Mammary microvascular endothelial cell (primary cell): Measurements from ENCODE around the gene NUDT2. TPM values are rescaled to one million over a fixed set of nuclear protein-coding genes. Genes with fewer than 3 reads are reported as not detected.

ENCODE experiments used
- total RNA-seq: library from RNA; depleted of rRNA; stranded (reverse); fragments of >200 nt; gene quantifications from 2 replicates; pipeline ENCODE4 v1.2.3, GENCODE V29; 2015

The NUDT2 gene
- total RNA-seq = 43.4 and 48.1 TPM in 2 replicates

GRCh38 chr9:34328987-34329832 lies at the start of gene NUDT2, which contains the start of gene KIF24:
Gene NUDT2, plus strand, starts transcription at chr9:34329569. Its CDS starts 9,471 bp downstream, at chr9:34339040.
Gene KIF24, minus strand, starts transcription at chr9:34329268. Its CDS starts 17,922 bp downstream, at chr9:34311346.

DNA sequence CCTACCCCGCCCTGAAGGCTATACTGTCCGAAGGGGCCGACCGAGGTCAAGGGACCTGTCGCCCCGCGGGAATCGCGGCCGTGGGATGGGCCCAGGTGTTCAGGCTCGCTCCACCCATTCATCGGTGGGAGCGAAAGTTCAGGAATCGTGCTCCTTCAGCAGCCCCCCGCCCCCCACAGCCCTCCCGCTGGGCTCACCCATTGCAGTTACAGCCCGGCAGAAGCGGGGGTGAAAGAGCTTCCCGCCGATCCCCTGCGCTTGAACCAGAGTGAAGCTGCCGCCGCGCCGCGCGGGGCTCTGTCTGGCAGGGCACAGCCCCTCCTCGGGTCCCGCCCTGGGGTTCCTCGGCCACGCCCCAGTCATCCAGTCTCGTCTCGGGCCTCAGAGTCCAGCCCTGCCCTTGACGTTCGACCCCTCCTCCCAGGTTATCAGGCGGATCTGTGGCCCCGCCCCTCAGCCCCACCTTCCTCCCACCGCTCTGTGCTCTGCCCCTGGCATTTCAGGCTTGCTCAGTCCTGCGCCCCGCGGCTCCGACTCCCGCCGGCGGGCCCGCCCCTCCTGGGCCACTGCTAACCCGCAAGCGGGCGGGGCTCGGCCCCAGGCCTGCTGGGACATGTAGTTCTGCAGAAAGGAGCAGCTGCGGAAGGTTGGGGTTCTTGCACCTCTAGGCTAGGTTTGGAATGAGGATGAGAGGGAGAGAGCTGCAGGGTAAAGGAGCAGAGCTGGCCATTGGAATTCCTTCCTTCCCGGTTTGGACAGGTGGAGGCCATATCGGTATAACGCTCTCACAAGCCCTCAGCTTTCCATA lies 47.4 kb downstream of the NUDT2 start, which contains the start of gene MYORG:
TSS of gene MYORG (minus strand) at position 303 of the 808 bp plus-strand sequence. CDS start 3,955 bp downstream, outside the sequence.

Other genes starting within 250 kb of the NUDT2 start
- 22.7 and 24.1 TPM in 2 replicates for gene DCAF12, start 202.9 kb upstream of the NUDT2 start, total RNA-seq
- gene UBAP1, start 150.5 kb upstream of the NUDT2 start, total RNA-seq = 26.1 and 28.5 TPM in 2 replicates
- 2.8 and 3.1 TPM in 2 replicates for gene KIF24, start 301 bp upstream of the NUDT2 start, total RNA-seq
- 6.1 and 7.4 TPM in 2 replicates for gene MYORG, start 47.3 kb downstream of the NUDT2 start, total RNA-seq
- gene FAM219A, start 129.0 kb downstream of the NUDT2 start, total RNA-seq = 26.9 and 32.8 TPM in 2 replicates
- not detected in 2 replicates for gene DNAI1, start 129.2 kb downstream of the NUDT2 start, total RNA-seq
- not detected in 2 replicates for gene ENHO, start 193.4 kb downstream of the NUDT2 start, total RNA-seq